ENCODE measurements around the gene WDR75.

WDR75 gene

GRCh38 chr2:189409647-189410046 lies 31.6 kb upstream of the WDR75 start:
- Histone ChIP-seq H3K79me1 (ENCODE audit: low read depth, low read length) (no peaks in the 10 kb centered on the region), H3K4me3 (ENCODE audit: low read length in 2 of 2) (no peak overlapping the region), H3K27me3 (ENCODE audit: control insufficient read depth in 3 of 3, insufficient read depth in 3 of 3, low read depth in 1 of 3, low read length in 3 of 3) (no peaks in the 10 kb centered on the region), H2AFZ (ENCODE audit: low read length) (no peak overlapping the region), H3K4me2 (ENCODE audit: insufficient read depth, low read length, poor library complexity, severe bottlenecking) (no peak overlapping the region), H3K9ac (ENCODE audit: low read depth, low read length, poor library complexity) (no peak overlapping the region), H3K9me3 (replicated peaks in 1 of 2; ENCODE audit: control insufficient read depth in 2 of 2, insufficient read depth in 1 of 2, low read depth in 1 of 2, low read length in 2 of 2) (no peaks in the 10 kb centered on the region), H2BK120ac (ENCODE audit: low read depth, low read length) (no peak overlapping the region), H2BK15ac (ENCODE audit: low read length) (no peak overlapping the region), H2AK5ac (ENCODE audit: low read depth, low read length) (no peak overlapping the region), H2BK12ac (ENCODE audit: low read length) (no peak overlapping the region), H4K91ac (ENCODE audit: low read depth, low read length, poor library complexity) (no peak overlapping the region), H3K4me1 (ENCODE audit: control insufficient read depth in 2 of 2, insufficient read depth in 1 of 2, low read depth in 1 of 2, low read length in 2 of 2) (peaks cover 0 to 9% of the 10 kb centered on the region in 2 donors), H3K4ac (ENCODE audit: low read length) (no peak overlapping the region), H3K36me3 (replicated peaks in 1 of 2; ENCODE audit: control insufficient read depth in 2 of 2, insufficient read depth in 2 of 2, low read length in 2 of 2) (no peaks in the 10 kb centered on the region), H3K23ac (ENCODE audit: low read depth, low read length, poor library complexity) (no peak overlapping the region), H4K8ac (ENCODE audit: low read depth, low read length) (no peak overlapping the region), H3K18ac (ENCODE audit: low read length) (no peak overlapping the region), H2BK5ac (ENCODE audit: low read length) (no peak overlapping the region), H3K14ac (ENCODE audit: low read length) (no peak overlapping the region), H3K27ac (replicated peaks; ENCODE audit: low read length) (no peak overlapping the region)
- WGBS, 2 donors (ENCODE audit: extremely low coverage in 2 of 2, insufficient read length in 2 of 2, insufficient replicate concordance in 1 of 2) = no CpG with 5 or more reads among the region's 1 CpG
- no peak for DNase-seq (ENCODE audit: low spot score)

- no peak overlapping the region for H3K4me3 ChIP-seq (ENCODE audit: low read length in 2 of 2)
- no CpG with 5 or more reads among the region's 5 CpGs for WGBS, 2 donors (ENCODE audit: extremely low coverage in 2 of 2, insufficient read length in 2 of 2, insufficient replicate concordance in 1 of 2)
- H2BK5ac ChIP-seq (ENCODE audit: low read length) = no peak overlapping the region
Measured at GRCh38 chr2:189411860-189412259, 29.4 kb upstream of the WDR75 start.

GRCh38 chr2:189412330-189412953 lies 28.8 kb upstream of the WDR75 start:
- Histone ChIP-seq H3K4ac (ENCODE audit: low read length) (no peak overlapping the region), H4K8ac (ENCODE audit: low read depth, low read length) (no peak overlapping the region), H3K14ac (ENCODE audit: low read length) (no peak overlapping the region), H3K27ac (replicated peaks; ENCODE audit: low read length) (no peak overlapping the region), H2BK12ac (ENCODE audit: low read length) (no peak overlapping the region), H2BK120ac (ENCODE audit: low read depth, low read length) (no peak overlapping the region), H2AK5ac (ENCODE audit: low read depth, low read length) (no peak overlapping the region), H3K4me2 (ENCODE audit: insufficient read depth, low read length, poor library complexity, severe bottlenecking) (no peak overlapping the region), H2BK5ac (ENCODE audit: low read length) (no peak overlapping the region), H3K4me1 (ENCODE audit: control insufficient read depth in 2 of 2, insufficient read depth in 1 of 2, low read depth in 1 of 2, low read length in 2 of 2) (peaks cover 0 to 8% of the 10 kb centered on the region in 2 donors), H3K9ac (ENCODE audit: low read depth, low read length, poor library complexity) (no peak overlapping the region), H3K9me3 (replicated peaks in 1 of 2; ENCODE audit: control insufficient read depth in 2 of 2, insufficient read depth in 1 of 2, low read depth in 1 of 2, low read length in 2 of 2) (peaks cover 0 to 3% of the 10 kb centered on the region in 2 donors), H2BK15ac (ENCODE audit: low read length) (no peak overlapping the region), H3K36me3 (replicated peaks in 1 of 2; ENCODE audit: control insufficient read depth in 2 of 2, insufficient read depth in 2 of 2, low read length in 2 of 2) (no peaks in the 10 kb centered on the region), H3K79me1 (ENCODE audit: low read depth, low read length) (no peaks in the 10 kb centered on the region), H3K4me3 (ENCODE audit: low read length in 2 of 2) (no peak overlapping the region), H3K23ac (ENCODE audit: low read depth, low read length, poor library complexity) (no peak overlapping the region), H3K18ac (ENCODE audit: low read length) (no peak overlapping the region), H3K27me3 (ENCODE audit: control insufficient read depth in 3 of 3, insufficient read depth in 3 of 3, low read depth in 1 of 3, low read length in 3 of 3) (no peaks in the 10 kb centered on the region), H2AFZ (ENCODE audit: low read length) (peak overlapping the region; percentile 50), H4K91ac (ENCODE audit: low read depth, low read length, poor library complexity) (no peak overlapping the region)
- peak; percentile 35 for DNase-seq (ENCODE audit: low spot score)
- WGBS, 2 donors (ENCODE audit: extremely low coverage in 2 of 2, insufficient read length in 2 of 2, insufficient replicate concordance in 1 of 2) = 100% methylated on average over 1 of the region's 4 CpGs; no CpG with 5 or more reads in 1 of the 2 donors

More at GRCh38 chr2:189411860-189412259, 29.4 kb upstream of the WDR75 start:
- Histone ChIP-seq H4K91ac (ENCODE audit: low read depth, low read length, poor library complexity) (no peak overlapping the region), H3K23ac (ENCODE audit: low read depth, low read length, poor library complexity) (no peak overlapping the region), H3K4me1 (ENCODE audit: control insufficient read depth in 2 of 2, insufficient read depth in 1 of 2, low read depth in 1 of 2, low read length in 2 of 2) (peaks cover 0 to 9% of the 10 kb centered on the region in 2 donors), H3K9me3 (replicated peaks in 1 of 2; ENCODE audit: control insufficient read depth in 2 of 2, insufficient read depth in 1 of 2, low read depth in 1 of 2, low read length in 2 of 2) (peaks cover 0 to 3% of the 10 kb centered on the region in 2 donors), H2AK5ac (ENCODE audit: low read depth, low read length) (no peak overlapping the region), H3K27ac (replicated peaks; ENCODE audit: low read length) (no peak overlapping the region), H3K9ac (ENCODE audit: low read depth, low read length, poor library complexity) (no peak overlapping the region), H2BK15ac (ENCODE audit: low read length) (no peak overlapping the region), H2BK120ac (ENCODE audit: low read depth, low read length) (no peak overlapping the region), H3K14ac (ENCODE audit: low read length) (no peak overlapping the region), H3K4ac (ENCODE audit: low read length) (no peak overlapping the region), H3K36me3 (replicated peaks in 1 of 2; ENCODE audit: control insufficient read depth in 2 of 2, insufficient read depth in 2 of 2, low read length in 2 of 2) (no peaks in the 10 kb centered on the region), H2BK12ac (ENCODE audit: low read length) (no peak overlapping the region), H2AFZ (ENCODE audit: low read length) (peak overlapping the region; percentile 50), H3K18ac (ENCODE audit: low read length) (no peak overlapping the region), H3K27me3 (ENCODE audit: control insufficient read depth in 3 of 3, insufficient read depth in 3 of 3, low read depth in 1 of 3, low read length in 3 of 3) (no peaks in the 10 kb centered on the region), H4K8ac (ENCODE audit: low read depth, low read length) (no peak overlapping the region), H3K79me1 (ENCODE audit: low read depth, low read length) (no peaks in the 10 kb centered on the region), H3K4me2 (ENCODE audit: insufficient read depth, low read length, poor library complexity, severe bottlenecking) (no peak overlapping the region)
- DNase-seq (ENCODE audit: low spot score) = no peak

- Histone ChIP-seq H3K4me3 (ENCODE audit: low read length in 2 of 2) (no peak overlapping the region), H3K4ac (ENCODE audit: low read length) (no peak overlapping the region), H3K27ac (replicated peaks; ENCODE audit: low read length) (no peak overlapping the region), H3K14ac (ENCODE audit: low read length) (no peak overlapping the region), H3K36me3 (replicated peaks in 1 of 2; ENCODE audit: control insufficient read depth in 2 of 2, insufficient read depth in 2 of 2, low read length in 2 of 2) (no peaks in the 10 kb centered on the region), H3K4me1 (ENCODE audit: control insufficient read depth in 2 of 2, insufficient read depth in 1 of 2, low read depth in 1 of 2, low read length in 2 of 2) (peaks cover 0 to 4% of the 10 kb centered on the region in 2 donors), H3K9me3 (replicated peaks in 1 of 2; ENCODE audit: control insufficient read depth in 2 of 2, insufficient read depth in 1 of 2, low read depth in 1 of 2, low read length in 2 of 2) (peaks cover 0 to 3% of the 10 kb centered on the region in 2 donors), H2BK120ac (ENCODE audit: low read depth, low read length) (no peak overlapping the region), H3K4me2 (ENCODE audit: insufficient read depth, low read length, poor library complexity, severe bottlenecking) (no peak overlapping the region), H2BK15ac (ENCODE audit: low read length) (no peak overlapping the region), H2BK5ac (ENCODE audit: low read length) (no peak overlapping the region), H4K91ac (ENCODE audit: low read depth, low read length, poor library complexity) (no peak overlapping the region), H3K27me3 (ENCODE audit: control insufficient read depth in 3 of 3, insufficient read depth in 3 of 3, low read depth in 1 of 3, low read length in 3 of 3) (no peaks in the 10 kb centered on the region), H3K79me1 (ENCODE audit: low read depth, low read length) (no peaks in the 10 kb centered on the region), H3K23ac (ENCODE audit: low read depth, low read length, poor library complexity) (no peak overlapping the region), H2BK12ac (ENCODE audit: low read length) (no peak overlapping the region), H4K8ac (ENCODE audit: low read depth, low read length) (no peak overlapping the region), H2AK5ac (ENCODE audit: low read depth, low read length) (no peak overlapping the region), H3K18ac (ENCODE audit: low read length) (no peak overlapping the region), H2AFZ (ENCODE audit: low read length) (no peak overlapping the region), H3K9ac (ENCODE audit: low read depth, low read length, poor library complexity) (no peak overlapping the region)
- no CpG with 5 or more reads among the region's 4 CpGs for WGBS, 2 donors (ENCODE audit: extremely low coverage in 2 of 2, insufficient read length in 2 of 2, insufficient replicate concordance in 1 of 2)
- no peak for DNase-seq (ENCODE audit: low spot score)
Measured at GRCh38 chr2:189413249-189413648, 28.0 kb upstream of the WDR75 start.
